ENCODE results near the gene SARS1.

The SARS1 gene

GRCh38 chr1:109267743-109268300, 54.1 kb downstream of the SARS1 start:
- H3K9me3 Mint-ChIP-seq: no peaks in the 10 kb centered on the region
- no peaks in the 10 kb centered on the region for H3K27me3 Mint-ChIP-seq
- no peaks in the 10 kb centered on the region for H3K4me1 Mint-ChIP-seq (ENCODE audit: low read depth)
- H3K4me3 Mint-ChIP-seq: no peak overlapping the region
- H3K27ac Mint-ChIP-seq: no peak overlapping the region
- H3K36me3 Mint-ChIP-seq (ENCODE audit: low read depth): no peaks in the 10 kb centered on the region

DNA sequence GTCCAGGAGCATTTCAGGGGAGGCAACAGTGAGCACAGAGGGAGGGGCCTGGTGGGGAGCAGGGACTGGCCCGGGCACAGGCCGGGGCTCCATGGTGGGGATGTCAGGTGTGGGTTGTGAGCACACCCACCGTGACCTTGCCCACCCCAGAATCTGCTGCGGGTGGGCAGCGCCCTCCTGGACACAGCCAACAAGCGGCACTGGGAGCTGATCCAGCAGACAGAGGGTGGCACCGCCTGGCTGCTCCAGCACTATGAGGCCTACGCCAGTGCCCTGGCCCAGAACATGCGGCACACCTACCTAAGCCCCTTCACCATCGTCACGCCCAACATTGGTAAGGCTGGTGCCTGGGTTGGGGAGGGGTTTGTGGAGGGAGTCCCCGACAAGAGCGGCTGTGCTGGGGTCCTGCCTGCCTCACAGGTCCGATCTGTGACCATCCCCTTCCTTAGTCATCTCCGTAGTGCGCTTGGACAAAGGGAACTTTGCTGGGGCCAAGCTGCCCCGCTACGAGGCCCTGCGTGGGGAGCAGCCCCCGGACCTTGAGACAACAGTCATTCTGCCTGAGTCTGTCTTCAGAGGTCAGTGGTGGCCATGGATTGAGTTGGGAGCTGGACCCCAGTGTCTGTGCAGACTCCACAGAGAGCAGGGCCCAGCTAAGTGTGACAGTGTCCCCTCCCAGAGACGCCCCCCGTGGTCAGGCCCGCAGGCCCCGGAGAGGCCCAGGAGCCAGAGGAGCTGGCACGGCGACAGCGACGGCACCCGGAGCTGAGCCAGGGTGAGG, 54.9 kb downstream of the SARS1 start:
- Mint-ChIP-seq H3K27ac (no peak overlapping the region), H3K9me3 (no peaks in the 10 kb centered on the region), H3K4me1 (ENCODE audit: low read depth) (no peaks in the 10 kb centered on the region), H3K36me3 (ENCODE audit: low read depth) (no peaks in the 10 kb centered on the region), H3K27me3 (no peaks in the 10 kb centered on the region), H3K4me3 (no peak overlapping the region)

- no peak overlapping the region for H3K4me3 Mint-ChIP-seq
Observed at GRCh38 chr1:109269212-109269980, 55.7 kb downstream of the SARS1 start.

DNA sequence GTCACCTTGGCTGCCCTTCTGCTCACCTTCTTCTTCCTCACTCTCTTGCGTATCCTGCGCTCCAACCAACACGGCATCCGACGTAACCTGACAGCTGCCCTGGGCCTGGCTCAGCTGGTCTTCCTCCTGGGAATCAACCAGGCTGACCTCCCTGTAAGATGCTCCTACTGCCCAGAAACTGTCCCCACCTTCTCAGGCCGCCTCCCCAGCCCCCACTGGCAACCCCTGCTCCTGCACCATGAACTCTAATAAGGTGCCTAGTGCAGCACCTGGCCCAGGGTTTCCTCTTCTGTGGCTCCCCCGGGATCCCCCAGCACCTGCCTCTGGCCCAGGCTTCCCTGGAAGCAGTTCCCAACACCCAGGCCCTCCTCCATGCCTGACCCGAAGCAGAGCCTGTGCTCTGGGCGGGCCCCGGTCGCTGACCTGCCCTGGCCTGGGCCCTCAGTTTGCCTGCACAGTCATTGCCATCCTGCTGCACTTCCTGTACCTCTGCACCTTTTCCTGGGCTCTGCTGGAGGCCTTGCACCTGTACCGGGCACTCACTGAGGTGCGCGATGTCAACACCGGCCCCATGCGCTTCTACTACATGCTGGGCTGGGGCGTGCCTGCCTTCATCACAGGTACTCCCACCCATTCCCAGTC, 56.4 kb downstream of the SARS1 start:
- H3K36me3 Mint-ChIP-seq (ENCODE audit: low read depth): no peaks in the 10 kb centered on the region

More at GRCh38 chr1:109269212-109269980, 55.7 kb downstream of the SARS1 start:
- H3K27me3 Mint-ChIP-seq: no peaks in the 10 kb centered on the region
- H3K36me3 Mint-ChIP-seq (ENCODE audit: low read depth): no peaks in the 10 kb centered on the region
- peaks cover 5% of the 10 kb centered on the region for H3K4me1 Mint-ChIP-seq (ENCODE audit: low read depth)
- H3K27ac Mint-ChIP-seq: no peak overlapping the region
- no peaks in the 10 kb centered on the region for H3K9me3 Mint-ChIP-seq

DNA sequence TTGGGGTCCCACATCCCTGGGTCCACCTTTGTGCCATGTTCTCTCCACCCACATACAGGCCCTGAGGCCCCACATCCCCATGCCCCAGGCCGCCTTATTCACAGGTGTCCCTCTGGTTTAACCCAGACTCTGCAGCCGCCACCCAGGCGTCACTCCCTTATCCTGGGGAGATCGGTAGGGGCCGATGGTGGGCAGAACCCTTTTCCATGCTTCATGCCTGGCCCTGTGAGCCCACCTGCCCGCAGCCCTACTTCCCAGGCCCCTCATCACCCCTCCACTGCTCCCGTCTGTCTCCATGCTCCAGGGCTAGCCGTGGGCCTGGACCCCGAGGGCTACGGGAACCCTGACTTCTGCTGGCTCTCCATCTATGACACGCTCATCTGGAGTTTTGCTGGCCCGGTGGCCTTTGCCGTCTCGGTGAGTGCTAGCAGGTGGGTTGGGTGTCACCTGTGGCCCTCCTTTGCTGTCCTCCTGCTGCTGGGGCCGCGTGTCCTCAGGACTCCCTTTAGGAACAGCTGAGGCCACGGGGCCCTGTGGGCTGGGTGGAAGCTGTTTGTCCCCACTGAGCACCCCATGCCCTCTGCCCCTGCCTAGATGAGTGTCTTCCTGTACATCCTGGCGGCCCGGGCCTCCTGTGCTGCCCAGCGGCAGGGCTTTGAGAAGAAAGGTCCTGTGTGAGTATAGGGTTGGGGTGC, 57.1 kb downstream of the SARS1 start:
- Mint-ChIP-seq H3K9me3 (no peaks in the 10 kb centered on the region), H3K27me3 (no peaks in the 10 kb centered on the region), H3K4me1 (ENCODE audit: low read depth) (peaks cover 5% of the 10 kb centered on the region), H3K36me3 (ENCODE audit: low read depth) (no peaks in the 10 kb centered on the region), H3K27ac (no peak overlapping the region), H3K4me3 (no peak overlapping the region)

More for the DNA sequence above, 56.4 kb downstream of the SARS1 start:
- Mint-ChIP-seq H3K4me1 (ENCODE audit: low read depth) (peaks cover 5% of the 10 kb centered on the region), H3K9me3 (no peaks in the 10 kb centered on the region), H3K27ac (no peak overlapping the region), H3K4me3 (no peak overlapping the region), H3K27me3 (no peaks in the 10 kb centered on the region)

DNA sequence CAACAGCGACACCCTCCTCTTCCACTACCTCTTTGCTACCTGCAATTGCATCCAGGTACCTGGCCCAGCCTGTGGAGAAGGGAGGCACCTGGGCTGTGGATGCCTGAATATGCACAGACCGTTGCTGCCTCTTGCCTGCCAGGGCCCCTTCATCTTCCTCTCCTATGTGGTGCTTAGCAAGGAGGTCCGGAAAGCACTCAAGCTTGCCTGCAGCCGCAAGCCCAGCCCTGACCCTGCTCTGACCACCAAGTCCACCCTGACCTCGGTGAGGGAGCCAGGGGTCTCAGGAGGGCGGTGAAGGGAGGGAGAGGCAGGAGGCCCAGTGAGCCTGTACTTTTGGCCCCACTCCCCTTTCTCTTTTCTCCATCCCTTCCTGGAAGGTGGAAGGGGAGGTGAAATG, 57.7 kb downstream of the SARS1 start:
- Mint-ChIP-seq H3K27me3 (no peaks in the 10 kb centered on the region), H3K27ac (no peak overlapping the region), H3K36me3 (ENCODE audit: low read depth) (no peaks in the 10 kb centered on the region), H3K9me3 (no peaks in the 10 kb centered on the region), H3K4me1 (ENCODE audit: low read depth) (peaks cover 5% of the 10 kb centered on the region), H3K4me3 (no peak overlapping the region)

DNA sequence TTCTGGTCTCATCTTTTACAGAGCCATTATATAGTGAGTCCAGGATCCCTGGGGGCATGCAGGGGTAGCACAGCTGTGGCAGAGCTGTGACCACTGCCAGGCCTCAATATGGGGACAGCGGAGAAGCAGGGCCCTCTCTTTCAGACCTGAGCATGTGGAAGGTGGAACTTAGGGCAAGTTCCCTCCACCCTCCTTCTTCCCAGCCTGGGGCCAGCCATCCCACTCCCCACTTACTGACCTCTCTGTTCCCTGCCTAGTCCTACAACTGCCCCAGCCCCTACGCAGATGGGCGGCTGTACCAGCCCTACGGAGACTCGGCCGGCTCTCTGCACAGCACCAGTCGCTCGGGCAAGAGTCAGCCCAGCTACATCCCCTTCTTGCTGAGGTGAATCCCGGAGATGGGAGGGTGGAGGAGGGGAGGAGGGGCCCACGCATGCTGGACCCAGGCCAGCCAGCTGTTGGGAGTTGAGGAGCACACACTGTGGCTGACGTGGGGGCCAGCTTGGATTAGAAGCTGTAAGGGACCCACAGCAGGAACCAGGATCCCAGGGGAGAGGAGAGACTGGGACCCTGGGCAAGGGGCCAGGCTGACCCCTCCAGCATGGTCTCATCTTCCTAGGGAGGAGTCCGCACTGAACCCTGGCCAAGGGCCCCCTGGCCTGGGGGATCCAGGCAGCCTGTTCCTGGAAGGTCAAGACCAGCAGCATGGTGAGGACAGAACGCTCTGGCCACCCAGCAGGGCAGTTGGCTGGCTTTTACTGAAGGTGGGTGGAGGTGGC, 58.5 kb downstream of the SARS1 start:
- H3K27ac Mint-ChIP-seq: no peak overlapping the region
- H3K4me1 Mint-ChIP-seq (ENCODE audit: low read depth): peaks cover 7% of the 10 kb centered on the region
- H3K36me3 Mint-ChIP-seq (ENCODE audit: low read depth): no peaks in the 10 kb centered on the region
- H3K4me3 Mint-ChIP-seq: no peak overlapping the region
- no peaks in the 10 kb centered on the region for H3K9me3 Mint-ChIP-seq
- H3K27me3 Mint-ChIP-seq: no peaks in the 10 kb centered on the region

GRCh38 chr1:109272831-109273547, 59.3 kb downstream of the SARS1 start:
- H3K36me3 Mint-ChIP-seq (ENCODE audit: low read depth): no peaks in the 10 kb centered on the region
- H3K9me3 Mint-ChIP-seq: no peaks in the 10 kb centered on the region
- H3K4me1 Mint-ChIP-seq (ENCODE audit: low read depth): peaks cover 8% of the 10 kb centered on the region
- H3K27ac Mint-ChIP-seq: no peak overlapping the region
- H3K27me3 Mint-ChIP-seq: no peaks in the 10 kb centered on the region
- no peak overlapping the region for H3K4me3 Mint-ChIP-seq

DNA sequence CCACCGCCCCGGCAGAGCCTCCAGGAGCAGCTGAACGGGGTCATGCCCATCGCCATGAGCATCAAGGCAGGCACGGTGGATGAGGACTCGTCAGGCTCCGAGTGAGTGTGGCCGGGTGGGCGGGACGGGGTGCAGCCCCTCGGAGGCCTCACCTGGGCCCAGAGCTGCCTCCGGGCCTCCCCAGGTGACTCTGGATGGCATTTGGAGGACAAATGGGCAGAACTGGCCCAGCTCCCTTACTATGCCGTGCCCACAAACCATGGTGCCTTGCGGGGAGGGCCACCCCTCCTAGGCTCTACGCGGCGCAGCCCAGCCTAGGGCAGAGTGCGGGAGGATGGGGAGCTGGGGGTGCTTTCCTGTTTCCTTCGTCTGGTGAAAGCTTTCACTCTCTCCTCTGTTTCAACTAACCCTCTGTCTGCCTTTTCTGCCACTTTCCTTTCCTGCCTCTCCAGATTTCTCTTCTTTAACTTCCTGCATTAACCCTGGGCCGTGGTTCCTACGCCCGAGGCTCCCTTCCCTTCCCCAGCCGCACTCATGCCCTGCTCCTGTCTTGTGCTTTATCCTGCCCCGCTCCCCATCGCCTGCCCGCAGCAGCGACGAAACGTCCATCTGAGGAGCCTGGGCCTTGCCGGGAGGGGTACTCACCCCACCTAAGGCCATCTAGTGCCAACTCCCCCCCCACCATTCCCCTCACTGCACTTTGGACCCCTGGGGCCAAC, 60.0 kb downstream of the SARS1 start:
- Mint-ChIP-seq H3K9me3 (no peaks in the 10 kb centered on the region), H3K4me1 (ENCODE audit: low read depth) (peaks cover 8% of the 10 kb centered on the region), H3K36me3 (ENCODE audit: low read depth) (no peaks in the 10 kb centered on the region), H3K4me3 (no peak overlapping the region), H3K27ac (no peak overlapping the region), H3K27me3 (no peaks in the 10 kb centered on the region)

GRCh38 chr1:109274533-109275476, 61.1 kb downstream of the SARS1 start:
- Mint-ChIP-seq H3K27me3 (no peaks in the 10 kb centered on the region), H3K36me3 (ENCODE audit: low read depth) (no peaks in the 10 kb centered on the region), H3K27ac (no peak overlapping the region)

GRCh38 chr1:109275706-109276345, 62.1 kb downstream of the SARS1 start:
- H3K27ac Mint-ChIP-seq: no peak overlapping the region

More at GRCh38 chr1:109274533-109275476, 61.1 kb downstream of the SARS1 start:
- Mint-ChIP-seq H3K4me1 (ENCODE audit: low read depth) (peaks cover 8% of the 10 kb centered on the region), H3K4me3 (no peak overlapping the region), H3K9me3 (no peaks in the 10 kb centered on the region)

More at GRCh38 chr1:109275706-109276345, 62.1 kb downstream of the SARS1 start:
- Mint-ChIP-seq H3K4me1 (ENCODE audit: low read depth) (peaks cover 8% of the 10 kb centered on the region), H3K9me3 (no peaks in the 10 kb centered on the region), H3K4me3 (no peak overlapping the region), H3K36me3 (ENCODE audit: low read depth) (no peaks in the 10 kb centered on the region), H3K27me3 (no peaks in the 10 kb centered on the region)

Measured in stimulated activated naive CD8-positive, alpha-beta T cell treated with anti-CD3 and anti-CD28 coated beads, Interleukin-15, Interleukin-2, amounts not matched to agents 100 ng/mL and 50 ng/mL, for 24 hours (primary cell).